Measurements from ENCODE around the gene MAPK11.
A peak's percentile ranks its signal among the peaks of the same experiment; 100 is the strongest.

The MAPK11 gene

DNA sequence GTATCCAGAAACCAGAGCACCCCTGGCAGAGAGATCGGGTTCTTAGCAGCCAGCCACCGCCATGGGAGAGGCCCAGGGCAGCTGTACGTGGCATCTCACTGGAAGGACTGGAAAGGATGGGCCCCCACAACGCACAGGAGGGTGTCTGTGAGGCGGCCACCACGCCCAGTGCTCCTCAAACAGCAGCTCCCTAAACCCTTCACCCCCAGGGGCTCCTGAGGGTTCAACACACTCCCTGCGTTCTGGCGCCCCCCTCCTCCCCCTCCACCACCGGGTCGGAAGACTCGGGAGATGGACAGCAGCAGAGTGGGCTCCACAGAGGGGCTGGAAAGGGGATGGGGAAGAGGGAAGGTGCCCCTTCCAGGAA lies 9.8 kb downstream of the MAPK11 start:
- DNase-seq = peak in 2 of 3 experiments; percentile 47 to 54

DNA sequence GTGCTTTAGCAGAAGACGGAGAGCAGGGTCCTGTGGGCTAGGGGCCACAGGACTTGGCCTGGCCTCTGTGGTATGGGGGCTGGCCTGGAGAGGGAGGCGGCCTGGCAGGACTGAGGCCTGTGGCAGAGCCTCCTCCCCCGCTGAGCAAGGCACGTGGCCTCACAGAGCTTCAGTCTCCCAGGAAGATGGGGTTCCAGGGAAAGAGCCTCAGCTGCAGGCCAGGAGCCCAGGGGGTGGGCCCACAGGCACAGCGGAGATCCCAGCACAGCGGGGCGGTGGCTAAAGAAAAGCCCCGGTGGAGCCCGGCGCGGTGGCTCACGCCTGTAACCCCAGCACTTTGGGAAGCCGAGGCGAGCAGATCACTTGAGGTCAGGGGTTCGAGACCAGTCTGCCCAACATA lies 10.9 kb downstream of the MAPK11 start:
- DNase-seq = no peak

GRCh38 chr22:50258361-50259292 lies 11.6 kb downstream of the MAPK11 start:
- DNase-seq = no peak

- no peak for DNase-seq
Measured at GRCh38 chr22:50257451-50258360, 12.5 kb downstream of the MAPK11 start.

GRCh38 chr22:50257041-50257440 lies 13.1 kb downstream of the MAPK11 start:
- DNase-seq = no peak

DNA sequence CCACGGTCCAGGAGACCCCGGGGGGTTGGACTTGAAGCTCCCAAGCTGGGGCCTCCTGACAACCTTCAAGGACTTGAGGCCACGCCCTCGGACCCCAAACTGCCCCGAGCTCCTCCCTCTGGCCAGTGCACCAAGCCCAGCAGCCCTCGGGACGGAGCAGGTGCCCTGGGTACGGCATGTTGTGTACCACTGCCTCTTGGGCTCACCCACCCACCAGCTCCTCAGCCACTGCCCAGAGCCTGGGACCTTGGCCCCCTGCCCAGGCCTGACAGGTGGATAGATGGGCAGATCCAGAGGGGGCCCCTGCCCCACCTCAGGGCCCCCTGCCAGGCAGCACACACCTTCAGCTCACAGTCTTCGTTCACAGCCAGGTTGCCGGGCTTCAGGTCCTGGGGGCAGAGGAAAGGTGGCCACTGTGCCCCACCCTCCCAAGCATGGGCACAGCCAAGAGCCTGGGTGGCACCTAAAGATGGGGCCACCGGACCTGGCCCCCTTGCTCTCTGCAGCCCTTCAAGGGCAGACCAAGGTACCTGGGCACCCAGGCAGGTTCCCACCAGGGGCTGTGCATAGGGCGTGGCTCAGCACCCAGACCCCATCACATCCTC lies 13.8 kb downstream of the MAPK11 start:
- no peak for DNase-seq

- DNase-seq = no peak
Measured at GRCh38 chr22:50255607-50256006, 14.6 kb downstream of the MAPK11 start.

GRCh38 chr22:50255099-50255498 lies 15.1 kb downstream of the MAPK11 start:
- no peak for DNase-seq

GRCh38 chr22:50253941-50254340 lies 16.2 kb downstream of the MAPK11 start:
- DNase-seq = no peak

DNA sequence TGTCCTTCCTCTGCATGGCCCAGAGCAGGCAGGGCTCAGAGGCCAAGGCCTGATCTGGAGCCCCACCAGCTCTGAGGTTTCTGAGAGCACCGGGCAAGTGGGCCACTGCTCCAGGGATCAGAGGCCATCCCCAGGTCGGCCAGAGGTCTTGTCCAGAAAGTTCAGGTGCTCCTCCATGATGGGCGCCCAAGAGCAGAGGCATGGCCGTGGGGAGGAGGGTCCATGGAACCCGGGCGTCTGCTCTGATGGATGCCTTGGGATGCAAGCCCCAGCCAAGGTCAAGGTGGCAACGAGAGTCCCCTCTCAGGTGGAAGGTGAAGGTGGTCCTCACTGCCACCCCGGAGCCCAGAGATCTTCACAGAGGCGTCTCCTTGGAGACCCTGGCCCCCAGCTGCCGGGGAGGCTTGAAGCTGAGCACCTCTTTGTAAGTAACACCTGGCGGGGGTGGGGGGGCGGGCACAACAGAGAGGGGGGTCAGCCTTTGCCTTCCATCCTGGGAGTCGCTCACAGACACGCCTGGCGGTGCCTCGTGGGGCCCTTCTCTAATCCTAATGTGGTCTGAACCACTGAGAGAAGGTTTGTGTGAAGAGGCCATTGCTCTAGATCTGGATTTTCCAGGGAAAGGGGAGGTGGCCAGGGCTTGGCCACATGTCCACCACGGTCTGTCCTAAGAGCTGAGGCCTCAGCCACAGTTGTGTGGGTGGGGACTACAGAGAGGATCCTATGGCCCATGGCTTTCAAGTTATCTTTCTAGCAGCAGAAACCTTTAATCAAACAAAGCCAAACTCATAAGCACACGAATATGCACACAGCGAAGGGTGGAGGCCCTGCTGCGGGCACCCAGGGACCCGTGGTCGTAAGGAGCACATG lies 16.9 kb downstream of the MAPK11 start:
- DNase-seq = no peak

- peak in 2 of 3 experiments; percentile 12 to 28 for DNase-seq
Measured at GRCh38 chr22:50252082-50253045, 17.8 kb downstream of the MAPK11 start.

DNA sequence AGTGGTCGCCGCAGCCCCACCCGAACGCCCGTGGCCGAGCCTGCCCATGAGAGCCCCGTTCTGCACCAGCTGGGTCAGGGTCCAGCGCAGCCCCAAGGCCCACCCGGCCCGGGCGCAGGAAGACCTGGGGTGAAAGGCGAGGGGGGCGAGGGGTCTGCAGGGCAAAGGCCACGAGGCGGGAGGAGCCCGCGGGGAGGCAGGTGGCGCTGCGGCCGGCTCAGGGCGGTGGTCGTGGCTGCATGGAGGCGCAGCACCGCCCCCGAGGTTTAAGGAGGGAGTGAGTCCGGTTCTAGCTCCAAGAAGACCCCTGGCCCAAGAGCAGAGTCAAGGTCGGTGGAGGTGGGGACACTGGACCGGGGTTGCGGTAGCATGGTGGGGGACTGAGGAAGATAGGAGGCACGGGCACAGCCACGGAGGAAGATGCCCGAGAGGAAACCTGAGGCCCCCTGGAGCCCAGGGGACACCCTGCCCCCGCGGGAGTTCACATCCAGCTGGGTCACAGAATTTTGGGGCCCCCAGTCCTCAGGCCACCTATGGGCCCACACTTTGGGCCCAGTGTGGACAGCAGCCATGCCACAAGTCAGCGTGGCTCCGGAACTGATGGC lies 18.6 kb downstream of the MAPK11 start:
- no peak for DNase-seq

- peak; percentile 2 to 69 (median 68) for DNase-seq
Measured at GRCh38 chr22:50250555-50251476, 19.4 kb downstream of the MAPK11 start, which contains the start of gene HDAC10. Gene HDAC10 (minus strand): TSS chr22:50251265. CDS start chr22:50251032, 233 bp downstream.

- DNase-seq = no peak
Measured at GRCh38 chr22:50250249-50250554, 20.0 kb downstream of the MAPK11 start.

DNA sequence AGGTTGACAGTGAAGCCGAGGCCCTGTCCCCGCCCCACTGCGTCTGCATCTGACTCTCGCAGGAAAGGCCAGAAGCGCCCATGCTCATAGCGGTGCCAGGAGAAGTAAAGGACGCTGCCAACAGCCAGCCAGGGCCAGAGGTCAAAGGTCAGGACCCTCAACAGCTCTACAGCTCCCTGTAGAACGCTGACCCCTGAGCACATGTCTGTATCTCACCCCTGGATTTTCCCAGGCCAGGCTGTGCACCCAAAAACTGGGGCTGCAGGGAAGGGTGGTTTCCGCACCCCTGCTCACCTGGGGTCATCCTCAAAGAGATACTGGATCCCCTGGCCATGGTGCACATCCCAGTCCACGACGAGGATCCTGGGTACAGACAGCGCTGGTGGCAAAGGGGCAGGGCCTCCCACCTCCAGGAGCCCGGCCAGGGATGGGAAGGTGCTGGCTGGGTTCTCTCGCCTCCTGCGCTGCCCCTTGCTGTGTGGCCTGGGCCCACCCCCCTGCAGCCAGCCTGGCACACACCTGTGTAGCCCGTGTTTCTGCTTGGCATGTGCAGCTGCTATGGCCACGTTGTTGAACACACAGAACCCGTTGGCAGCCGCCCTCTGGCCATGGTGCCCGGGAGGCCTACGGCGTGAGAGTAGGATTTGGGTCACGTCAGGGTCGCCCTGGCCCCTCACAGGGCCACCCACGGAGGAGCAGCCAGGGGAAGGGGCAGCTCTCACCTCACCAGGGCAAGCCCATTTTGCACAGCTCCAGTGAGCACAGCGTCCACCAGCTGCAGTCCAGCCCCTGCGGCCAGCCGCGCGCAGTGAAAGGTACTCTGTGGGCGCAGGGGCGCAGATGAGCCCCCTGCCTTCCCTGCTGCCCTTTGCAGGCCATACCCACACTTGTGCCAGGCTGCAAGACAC lies 20.6 kb downstream of the MAPK11 start:
- DNase-seq = no peak

DNA sequence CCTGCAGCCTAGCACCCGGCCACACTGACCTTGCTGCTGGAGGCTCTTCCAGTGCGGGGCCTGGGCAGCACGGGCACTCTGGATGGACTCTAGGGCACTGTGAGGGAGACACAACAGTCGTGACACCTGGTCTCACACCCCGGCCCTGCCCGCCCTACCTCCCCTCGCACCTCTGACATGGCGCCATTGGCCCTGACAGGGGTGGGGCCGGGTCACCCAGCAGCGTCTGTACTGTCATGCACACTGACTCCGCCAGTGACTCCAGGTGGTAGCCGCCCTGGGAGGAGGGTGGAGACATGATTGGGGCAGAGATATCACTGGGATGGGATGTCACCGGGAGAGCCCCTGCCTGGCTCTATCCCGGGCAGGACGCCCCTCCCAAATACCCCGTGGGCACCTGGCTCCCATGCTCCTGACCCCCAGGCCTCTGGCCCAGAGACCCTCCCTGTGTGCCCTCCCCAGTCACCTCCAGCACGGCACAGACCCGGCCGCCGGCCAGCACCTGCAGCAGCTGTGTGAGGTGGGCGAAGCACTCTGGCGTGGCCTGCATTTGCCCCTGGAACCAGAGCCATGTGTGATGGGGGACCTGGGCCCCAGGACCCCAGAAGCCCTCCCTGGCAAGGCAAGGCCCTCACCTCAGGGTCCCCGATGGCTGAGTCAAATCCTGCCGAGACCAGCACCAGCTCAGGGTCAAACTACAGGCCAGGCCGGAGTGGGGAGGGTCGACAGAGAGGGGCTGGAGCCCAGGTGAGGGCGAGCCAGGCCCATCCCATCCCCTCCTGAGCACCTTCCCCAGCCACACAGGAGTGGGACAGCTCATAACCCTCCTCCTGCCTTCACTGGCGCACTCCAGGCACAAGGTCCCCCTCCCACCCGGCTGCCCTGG lies 21.7 kb downstream of the MAPK11 start:
- no peak for DNase-seq

DNA sequence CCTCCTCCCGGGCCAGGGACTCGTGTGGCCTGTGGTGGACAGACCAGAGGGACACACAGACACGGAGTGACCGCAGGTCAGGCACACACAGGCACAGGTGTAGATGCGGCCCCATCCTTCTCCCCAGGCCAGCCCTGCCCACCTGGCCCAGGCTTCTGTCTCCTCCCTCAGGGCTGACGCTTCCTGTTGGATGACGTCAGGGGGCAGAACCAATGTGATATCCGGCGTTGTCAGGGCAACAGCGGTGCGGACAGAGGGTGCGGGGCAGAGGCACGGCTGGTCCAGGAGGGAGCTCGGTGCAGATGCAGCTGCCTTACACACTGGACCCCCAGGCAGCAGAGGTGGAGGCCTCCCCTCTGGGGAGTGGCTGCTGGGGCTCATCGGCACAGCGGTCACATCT lies 22.4 kb downstream of the MAPK11 start:
- peak in 2 of 3 experiments; percentile 66 to 88 for DNase-seq

Measured in NCI-H1417 (cell line).